Iris pigment epithelial cell (primary cell): Measurements from ENCODE around the gene NEK8.
"Not testable (repeated sequence)": the region's sequence is repeated elsewhere in the genome, so short reads cannot be mapped to it uniquely, and the experiment has no call there.

ENCODE experiments used
- DNase-seq: peaks from one replicate; pipeline ENCODE4 v3.0.0-alpha.2; 2011; ENCODE audit warnings: low read depth

The NEK8 gene

GRCh38 chr17:28710861-28711722, 17.5 kb upstream of the NEK8 start:
- DNase-seq = peak; percentile 87

GRCh38 chr17:28711723-28712031, 16.9 kb upstream of the NEK8 start, which contains the start of gene PROCA1:
Gene PROCA1 (minus strand): TSS chr17:28711888. CDS start chr17:28711660, 228 bp downstream.
- no peak for DNase-seq

- no peak for DNase-seq
Observed at GRCh38 chr17:28712032-28712704, 16.4 kb upstream of the NEK8 start.

GRCh38 chr17:28712705-28713415, 15.7 kb upstream of the NEK8 start:
- DNase-seq = no peak

GRCh38 chr17:28714281-28714680, 14.3 kb upstream of the NEK8 start:
- no peak for DNase-seq

- no peak for DNase-seq
Observed at GRCh38 chr17:28715217-28715616, 13.4 kb upstream of the NEK8 start.

GRCh38 chr17:28716740-28717577, 11.6 kb upstream of the NEK8 start:
- DNase-seq = peak; percentile 47

- DNase-seq = peak; percentile 85
Observed at GRCh38 chr17:28717578-28718332, 10.8 kb upstream of the NEK8 start, which contains the start of gene RAB34. Gene RAB34 (minus strand): TSS chr17:28717868. CDS start chr17:28717266, 602 bp downstream.

GRCh38 chr17:28718333-28719020, 10.1 kb upstream of the NEK8 start:
- peak; percentile 14 for DNase-seq

- no peak for DNase-seq
Observed at GRCh38 chr17:28719021-28719433, 9.6 kb upstream of the NEK8 start.

- DNase-seq = no peak
Observed at GRCh38 chr17:28720247-28720996, 8.2 kb upstream of the NEK8 start.

- not testable (repeated sequence) for DNase-seq
Observed at GRCh38 chr17:28720997-28721329, 7.6 kb upstream of the NEK8 start.

GRCh38 chr17:28722417-28723158, 6.0 kb upstream of the NEK8 start:
- no peak for DNase-seq

- no peak for DNase-seq
Observed at GRCh38 chr17:28723159-28723835, 5.3 kb upstream of the NEK8 start.

GRCh38 chr17:28723836-28724499, 4.6 kb upstream of the NEK8 start:
- DNase-seq = not testable (repeated sequence)

- DNase-seq = no peak
Observed at GRCh38 chr17:28724500-28725165, 4.0 kb upstream of the NEK8 start.

GRCh38 chr17:28725166-28725659, 3.4 kb upstream of the NEK8 start:
- DNase-seq = peak; percentile 82
